Gastrocnemius medialis (tissue), 4 donors: Measurements from ENCODE around the gene PHF2.

Experiments
- POLR2A ChIP-seq, 2 donors: fragments of 450-650 bp; IDR thresholded peaks; one replicate each; pipeline ENCODE4 v1.6.1; 2017; ENCODE audit warnings: antibody characterized with exemption in 2 of 2, mild to moderate bottlenecking in 2 of 2, moderate library complexity in 2 of 2
- TF ChIP-seq, protein P1 (sequence below), 5 experiments: fragments of 450-650 bp in 3 of 5; fragments of 200-600 bp in 2 of 5; sonication (generic) in 2 of 5; IDR thresholded peaks in 4 of 5; conservative IDR thresholded peaks in 1 of 5; 1 replicate in 4 of 5; 2 replicates in 1 of 5; pipeline ENCODE4 v1.5.1; 2016 to 2019; ENCODE audit warnings: antibody characterized with exemption in 5 of 5, mild to moderate bottlenecking in 3 of 5, moderate library complexity in 3 of 5

DNA sequence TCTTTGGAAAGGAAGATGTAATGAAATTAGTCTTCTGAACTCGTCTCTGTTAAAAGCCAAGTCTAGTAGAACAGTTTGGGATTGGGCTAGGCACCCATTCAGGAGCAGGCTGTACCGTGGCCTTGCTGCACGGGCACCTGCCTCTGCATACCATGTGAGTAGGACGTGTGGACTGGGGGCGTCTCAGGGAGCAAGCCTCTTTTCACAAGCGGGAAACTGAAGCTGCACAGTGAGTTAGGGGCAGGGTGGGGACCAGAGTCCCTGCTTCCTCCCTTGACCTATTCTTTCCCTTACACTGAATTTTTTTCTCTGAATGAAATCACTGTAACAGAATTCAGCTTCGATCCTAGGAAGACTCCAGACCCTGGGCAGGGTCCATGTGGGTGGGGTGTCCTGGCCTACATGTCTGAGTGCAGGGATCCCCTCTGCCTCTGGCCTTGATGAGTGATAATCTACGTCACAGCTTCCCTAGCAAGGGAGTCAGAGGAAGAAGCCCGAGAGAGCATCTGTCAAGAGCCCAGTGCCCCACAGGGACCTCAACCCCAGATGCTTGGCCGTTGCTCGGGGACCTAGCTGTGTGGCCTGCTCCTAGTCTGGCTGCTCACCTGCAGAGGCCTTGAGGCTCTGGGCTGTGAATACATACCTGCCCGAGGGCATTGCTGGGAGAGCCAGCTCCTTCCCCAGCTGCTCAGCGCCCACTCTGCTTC lies 15.1 kb downstream of the PHF2 start:
- TF ChIP-seq, protein P1, sequence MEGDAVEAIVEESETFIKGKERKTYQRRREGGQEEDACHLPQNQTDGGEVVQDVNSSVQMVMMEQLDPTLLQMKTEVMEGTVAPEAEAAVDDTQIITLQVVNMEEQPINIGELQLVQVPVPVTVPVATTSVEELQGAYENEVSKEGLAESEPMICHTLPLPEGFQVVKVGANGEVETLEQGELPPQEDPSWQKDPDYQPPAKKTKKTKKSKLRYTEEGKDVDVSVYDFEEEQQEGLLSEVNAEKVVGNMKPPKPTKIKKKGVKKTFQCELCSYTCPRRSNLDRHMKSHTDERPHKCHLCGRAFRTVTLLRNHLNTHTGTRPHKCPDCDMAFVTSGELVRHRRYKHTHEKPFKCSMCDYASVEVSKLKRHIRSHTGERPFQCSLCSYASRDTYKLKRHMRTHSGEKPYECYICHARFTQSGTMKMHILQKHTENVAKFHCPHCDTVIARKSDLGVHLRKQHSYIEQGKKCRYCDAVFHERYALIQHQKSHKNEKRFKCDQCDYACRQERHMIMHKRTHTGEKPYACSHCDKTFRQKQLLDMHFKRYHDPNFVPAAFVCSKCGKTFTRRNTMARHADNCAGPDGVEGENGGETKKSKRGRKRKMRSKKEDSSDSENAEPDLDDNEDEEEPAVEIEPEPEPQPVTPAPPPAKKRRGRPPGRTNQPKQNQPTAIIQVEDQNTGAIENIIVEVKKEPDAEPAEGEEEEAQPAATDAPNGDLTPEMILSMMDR (IDR thresholded peaks at IDR 0.05 in 4 of 5, conservative IDR thresholded peaks at IDR 0.05 in 1 of 5) = no peak
- TF ChIP-seq POLR2A (IDR thresholded peaks at IDR 0.05) = no peak
